CD4-positive, alpha-beta T cell treated with Interleukin-21 for 1 hour (primary cell): ENCODE data around the gene TAF4.

Experiments used
- DNase-seq: peaks from one replicate; pipeline ENCODE4 v3.0.0-alpha.2; 2020

The TAF4 gene

DNA sequence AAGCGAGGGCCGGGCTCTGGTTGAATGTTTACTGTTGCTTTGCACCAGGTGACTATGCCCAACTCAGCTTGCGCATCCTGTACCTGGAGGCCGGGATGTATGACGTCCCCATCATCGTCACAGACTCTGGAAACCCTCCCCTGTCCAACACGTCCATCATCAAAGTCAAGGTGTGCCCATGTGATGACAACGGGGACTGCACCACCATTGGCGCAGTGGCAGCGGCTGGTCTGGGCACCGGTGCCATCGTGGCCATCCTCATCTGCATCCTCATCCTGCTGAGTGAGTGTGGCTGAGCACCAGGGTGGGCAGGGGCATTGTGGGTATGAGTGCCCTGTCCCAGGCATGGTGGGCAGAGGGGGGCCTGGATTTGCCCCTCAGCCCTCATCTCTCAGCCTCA lies 136.1 kb downstream of the TAF4 start:
- no peak for DNase-seq

DNA sequence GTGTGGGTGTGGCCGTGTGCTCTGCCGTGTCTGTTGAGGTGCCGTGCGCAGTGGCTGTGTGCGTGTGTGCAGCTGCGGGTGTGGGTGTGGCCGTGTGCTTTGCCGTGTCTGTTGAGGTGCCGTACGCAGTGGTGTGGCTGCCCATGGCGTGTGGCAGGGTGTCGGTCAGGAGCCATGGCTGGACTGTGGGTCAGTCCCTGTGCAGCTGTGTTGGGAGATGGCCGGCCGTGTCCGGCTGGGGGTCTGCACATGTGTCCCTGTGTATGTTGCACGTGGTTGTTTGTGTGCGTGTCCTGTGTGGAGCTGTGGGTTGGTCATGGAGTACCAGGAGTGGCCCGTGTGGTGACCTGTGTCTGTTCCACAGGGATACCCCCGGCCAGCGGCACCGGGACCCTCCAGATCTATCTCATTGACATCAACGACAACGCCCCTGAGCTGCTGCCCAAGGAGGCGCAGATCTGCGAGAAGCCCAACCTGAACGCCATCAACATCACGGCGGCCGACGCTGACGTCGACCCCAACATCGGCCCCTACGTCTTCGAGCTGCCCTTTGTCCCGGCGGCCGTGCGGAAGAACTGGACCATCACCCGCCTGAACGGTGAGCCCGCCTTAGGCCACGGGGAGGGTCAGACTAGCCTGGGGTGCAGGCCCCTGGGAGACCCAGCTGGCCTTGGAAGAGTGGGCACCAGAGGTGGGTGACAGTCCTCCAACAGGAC lies 137.7 kb downstream of the TAF4 start:
- no peak for DNase-seq

GRCh38 chr20:61927193-61927825 lies 138.4 kb downstream of the TAF4 start:
- DNase-seq: no peak

DNA sequence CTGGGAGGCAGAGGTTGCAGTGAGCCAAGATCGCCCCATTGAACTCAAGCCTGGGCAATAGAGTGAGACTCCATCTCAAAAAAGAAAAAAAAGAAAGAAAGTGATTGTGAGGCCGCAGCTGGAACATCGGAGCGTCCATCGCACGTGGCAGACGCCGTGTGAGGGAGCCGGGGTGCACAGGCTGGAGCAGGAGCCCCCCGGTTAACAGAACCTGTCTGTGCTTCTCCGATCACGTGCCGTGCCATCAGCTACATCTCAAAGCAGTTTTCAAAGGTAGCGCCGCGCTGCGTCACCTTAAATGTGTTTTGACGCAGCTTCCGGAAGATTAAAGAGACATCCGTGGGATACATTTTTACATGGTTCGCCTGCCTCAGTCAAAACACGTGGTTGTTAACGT lies 138.9 kb downstream of the TAF4 start:
- no peak for DNase-seq

DNA sequence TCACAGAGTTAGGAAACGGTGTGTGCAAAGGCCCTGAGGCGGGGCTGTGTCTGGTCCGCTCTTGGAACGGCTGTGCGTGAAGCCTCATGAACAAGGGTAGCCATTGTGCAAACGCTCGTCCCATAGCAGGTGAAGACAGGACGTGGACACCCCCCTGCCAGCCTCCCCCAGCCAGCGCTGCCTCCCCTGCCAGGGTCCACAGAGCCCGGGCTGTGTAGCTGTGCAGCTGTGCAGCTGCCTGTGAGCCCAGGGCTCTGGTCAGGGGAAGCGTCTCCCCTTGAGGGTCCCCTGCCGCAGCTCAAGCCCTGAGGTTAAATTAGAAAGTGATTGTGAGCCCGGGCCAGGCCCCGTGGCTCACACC lies 139.4 kb downstream of the TAF4 start:
- no peak for DNase-seq

- DNase-seq: no peak
Measured at GRCh38 chr20:61925555-61926252, 140.0 kb downstream of the TAF4 start.

DNA sequence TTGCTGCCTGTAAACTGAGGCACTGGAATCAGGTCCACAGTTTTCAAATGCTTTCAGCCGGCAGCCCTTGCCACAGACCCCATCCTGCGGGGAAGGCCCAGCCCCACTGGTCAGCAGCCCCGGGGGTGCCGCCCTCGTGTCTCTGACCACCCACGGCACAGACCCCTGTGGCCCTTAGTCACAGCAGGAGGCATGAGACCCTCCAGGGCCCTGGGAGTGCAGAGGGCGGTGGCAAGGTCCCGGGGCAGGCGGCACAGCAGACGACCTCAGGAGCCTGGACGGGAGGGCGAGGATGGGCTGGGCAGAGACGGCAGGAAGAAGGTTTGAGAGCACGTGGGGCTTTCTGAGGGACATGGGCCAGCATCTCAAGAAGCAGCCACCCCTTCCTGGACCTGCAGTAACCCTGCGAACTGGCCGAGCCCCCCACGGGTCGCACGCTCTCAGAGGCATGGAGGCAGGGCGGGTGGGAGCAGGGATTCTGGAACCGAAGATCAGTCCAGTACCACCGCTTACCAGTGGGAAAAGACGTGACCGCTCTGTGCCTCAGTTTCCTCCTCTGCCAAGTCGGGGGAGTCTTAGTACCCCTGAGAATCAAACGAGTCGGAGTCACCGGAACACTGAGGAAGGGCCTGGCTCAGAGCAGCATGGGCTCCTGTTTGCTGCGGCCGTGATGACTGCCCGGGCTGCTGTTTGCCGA lies 140.7 kb downstream of the TAF4 start:
- DNase-seq: no peak
